ENCODE measurements around the gene KLK5. TPM values are rescaled to one million over a fixed set of nuclear protein-coding genes. Genes with fewer than 3 reads are reported as not detected.

Gene KLK5
- total RNA-seq, 1 experiment from 2014 or later: not detected

DNA sequence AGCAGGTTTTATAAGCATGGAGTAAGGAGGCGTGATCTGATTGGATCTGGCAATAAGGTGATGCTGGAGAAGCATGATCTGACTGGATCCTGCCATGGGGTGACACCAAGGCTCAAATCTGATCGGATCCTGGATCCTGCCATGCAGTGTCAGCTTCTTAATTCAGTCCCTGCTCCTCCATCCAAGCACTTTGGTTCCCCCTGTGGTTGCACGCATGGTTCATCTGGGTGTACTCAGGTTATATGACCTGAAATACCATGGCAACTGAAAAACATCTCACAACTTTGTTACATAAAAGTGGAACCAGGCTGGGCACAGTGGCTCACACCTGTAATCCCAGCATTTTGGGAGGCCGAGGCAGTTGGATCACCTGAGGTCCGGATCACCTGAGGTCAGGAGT, 24.0 kb downstream of the KLK5 start:
- H3K9me3 ChIP-seq (ENCODE audit: control insufficient read depth, low read depth, low read length): no peaks in the 10 kb centered on the region
- no peak for DNase-seq
- no peak overlapping the region for H3K14ac ChIP-seq (ENCODE audit: insufficient read depth, low read length)
- no peak overlapping the region for H2BK20ac ChIP-seq (ENCODE audit: low read depth, low read length, poor library complexity, severe bottlenecking)
- H4K20me1 ChIP-seq (ENCODE audit: control insufficient read depth, insufficient read depth, insufficient read length): no peaks in the 10 kb centered on the region
- no peak overlapping the region for H3K56ac ChIP-seq (ENCODE audit: insufficient read length, low read depth, low read length)
- H3K18ac ChIP-seq (ENCODE audit: insufficient read length, low read depth, low read length): no peak overlapping the region
- H3K4me2 ChIP-seq (ENCODE audit: insufficient read depth, insufficient read length, low read length): no peak overlapping the region
- no peak overlapping the region for H2AFZ ChIP-seq (ENCODE audit: low read length)
- H2BK15ac ChIP-seq (ENCODE audit: low read depth, low read length): no peak overlapping the region
- H3K4me3 Mint-ChIP-seq: no peak overlapping the region
- no peak overlapping the region for H4K5ac ChIP-seq (ENCODE audit: insufficient read length, low read depth, low read length)
- H3K9me3 Mint-ChIP-seq: peaks cover 0 to 2% of the 10 kb centered on the region in 2 experiments; a peak in 1 of 5 replicates
- H2BK120ac ChIP-seq (ENCODE audit: low read depth, low read length, poor library complexity, severe bottlenecking): no peak overlapping the region
- H3K23ac ChIP-seq (ENCODE audit: insufficient read length, low read depth, low read length): no peak overlapping the region
- no peak overlapping the region for H2AK5ac ChIP-seq (ENCODE audit: insufficient read length, low read length)
- peaks cover 46% of the 10 kb centered on the region for H3K27me3 Mint-ChIP-seq (ENCODE audit: low read depth)
- no peak overlapping the region for H3T11ph ChIP-seq (ENCODE audit: low read length)
- no peaks in the 10 kb centered on the region; the same call in 1 of the 2 replicates for H3K4me1 ChIP-seq (ENCODE audit: insufficient read depth, low read length)
- no peaks in the 10 kb centered on the region for H3K27me3 ChIP-seq (ENCODE audit: insufficient read depth, low read length)
- H3K27ac ChIP-seq (ENCODE audit: insufficient read length, low read depth, low read length): no peak overlapping the region
- H2BK12ac ChIP-seq (ENCODE audit: insufficient read length, low read depth, low read length): no peak overlapping the region
- no peaks in the 10 kb centered on the region for H3K79me2 ChIP-seq (ENCODE audit: insufficient read depth, low read length)
- peaks cover 4 to 6% of the 10 kb centered on the region in 2 experiments for H3K4me1 Mint-ChIP-seq
- H4K91ac ChIP-seq (ENCODE audit: insufficient read length, low read depth, low read length): no peak overlapping the region
- H3K27ac Mint-ChIP-seq: no peak overlapping the region
- no peaks in the 10 kb centered on the region for H3K23me2 ChIP-seq (ENCODE audit: insufficient read length, low read depth, low read length, poor library complexity, severe bottlenecking)
- no peaks in the 10 kb centered on the region for H3K79me1 ChIP-seq (ENCODE audit: insufficient read depth, low read depth, low read length, poor library complexity, severe bottlenecking)
- no peak overlapping the region for H3K9ac ChIP-seq (ENCODE audit: extremely low read depth, insufficient read length, low read length)
- H4K8ac ChIP-seq (replicated peaks; ENCODE audit: insufficient read length, low read depth, low read length): no peak overlapping the region
- no peak overlapping the region for H2BK5ac ChIP-seq (ENCODE audit: insufficient read length, low read length)
- no peaks in the 10 kb centered on the region for H3K36me3 Mint-ChIP-seq (ENCODE audit: insufficient read depth in 1 of 3, low read depth in 3 of 3)
- H3K4ac ChIP-seq (ENCODE audit: low read depth, low read length): no peak overlapping the region
- no peak for TF ChIP-seq CTCF (conservative IDR thresholded peaks at IDR 0.05)
- WGBS (ENCODE audit: extremely low coverage, insufficient read length, low lambda C conversion rate): no CpG with 5 or more reads among the region's 5 CpGs

Measured in H9 (cell line).